Activated T-helper 17 cell treated with anti-CD3 and anti-CD28 coated beads, Interleukin-2, amount 50 U/mL, for 72 hours (primary cell): ENCODE data around the gene NRBP1. TPM values are rescaled to one million over a fixed set of nuclear protein-coding genes. Genes with fewer than 3 reads are reported as not detected.

Experiments used
- total RNA-seq, 2 donors: library from RNA; stranded (reverse); gene quantifications; one replicate each; pipeline ENCODE4 v1.2.3, GENCODE V29; 2022

The NRBP1 gene
- total RNA-seq, 2 donors from 2014 or later: 65.2 to 76.1 TPM

Other genes with a start within 250 kb of the NRBP1 start
- gene ATRAID, start 216.6 kb upstream of the NRBP1 start, total RNA-seq: 10 to 100 TPM; 45.9 to 59.2 TPM
- gene SLC5A6, start 216.4 kb upstream of the NRBP1 start, total RNA-seq: 10 to 100 TPM; 33.8 to 72.0 TPM
- 100 to 1,000 TPM in 1 of 2 donors, 10 to 100 TPM in 1; 54.0 to 106 TPM for gene CAD, start 211.3 kb upstream of the NRBP1 start, total RNA-seq
- under 1 TPM in 1 of 2 donors, not detected in 1; 0.50 TPM for gene SLC30A3, start 165.6 kb upstream of the NRBP1 start, total RNA-seq
- not detected for gene DNAJC5G, start 153.2 kb upstream of the NRBP1 start, total RNA-seq
- under 1 TPM in 1 of 2 donors, not detected in 1; 0.13 TPM for gene TRIM54, start 146.2 kb upstream of the NRBP1 start, total RNA-seq
- 1 to 10 TPM; 1.7 to 2.4 TPM for gene UCN, start 120.2 kb upstream of the NRBP1 start, total RNA-seq
- gene MPV17, start 105.5 kb upstream of the NRBP1 start, total RNA-seq: 10 to 100 TPM; 77.2 to 89.2 TPM
- 10 to 100 TPM; 67.2 to 85.8 TPM for gene GTF3C2, start 71.9 kb upstream of the NRBP1 start, total RNA-seq
- gene EIF2B4, start 58.3 kb upstream of the NRBP1 start, total RNA-seq: 10 to 100 TPM; 34.7 to 42.9 TPM
- 10 to 100 TPM; 59.0 to 90.4 TPM for gene SNX17, start 58.0 kb upstream of the NRBP1 start, total RNA-seq
- gene ZNF513, start 47.9 kb upstream of the NRBP1 start, total RNA-seq: 10 to 100 TPM; 10.8 to 16.2 TPM
- gene PPM1G, start 19.0 kb upstream of the NRBP1 start, total RNA-seq: 100 to 1,000 TPM in 1 of 2 donors, 10 to 100 TPM in 1; 67.0 to 158 TPM
- gene KRTCAP3, start 13.8 kb downstream of the NRBP1 start, total RNA-seq: 1 to 10 TPM; 2.6 to 5.0 TPM
- gene IFT172, start 61.1 kb downstream of the NRBP1 start, total RNA-seq: 10 to 100 TPM; 10.5 to 18.6 TPM
- under 1 TPM in 1 of 2 donors, not detected in 1; 0.21 TPM for gene FNDC4, start 66.6 kb downstream of the NRBP1 start, total RNA-seq
- not detected for gene GCKR, start 68.2 kb downstream of the NRBP1 start, total RNA-seq
- gene ZNF512, start 154.4 kb downstream of the NRBP1 start, total RNA-seq: 10 to 100 TPM; 27.2 to 39.5 TPM
- under 1 TPM; 0.26 to 0.45 TPM for gene CCDC121, start 200.4 kb downstream of the NRBP1 start, total RNA-seq
- gene GPN1, start 200.4 kb downstream of the NRBP1 start, total RNA-seq: 10 to 100 TPM; 38.5 to 55.4 TPM
- 10 to 100 TPM; 27.7 to 32.7 TPM for gene SUPT7L, start 235.0 kb downstream of the NRBP1 start, total RNA-seq
- 10 to 100 TPM; 23.6 to 25.5 TPM for gene SLC4A1AP, start 235.3 kb downstream of the NRBP1 start, total RNA-seq